HG02852 (cell line): ENCODE results near the gene DARS2.
"Not testable (repeated sequence)": the region's sequence is repeated elsewhere in the genome, so short reads cannot be mapped to it uniquely, and the experiment has no call there.

Experiments
- ATAC-seq: cut with Tn5 transposase; IDR thresholded peaks from one replicate; pipeline ENCODE4 v1.9.1; 2021; ENCODE audit warnings: mild to moderate bottlenecking, moderate library complexity; ENCODE audit not compliant: unreplicated experiment

Gene DARS2, protein sequence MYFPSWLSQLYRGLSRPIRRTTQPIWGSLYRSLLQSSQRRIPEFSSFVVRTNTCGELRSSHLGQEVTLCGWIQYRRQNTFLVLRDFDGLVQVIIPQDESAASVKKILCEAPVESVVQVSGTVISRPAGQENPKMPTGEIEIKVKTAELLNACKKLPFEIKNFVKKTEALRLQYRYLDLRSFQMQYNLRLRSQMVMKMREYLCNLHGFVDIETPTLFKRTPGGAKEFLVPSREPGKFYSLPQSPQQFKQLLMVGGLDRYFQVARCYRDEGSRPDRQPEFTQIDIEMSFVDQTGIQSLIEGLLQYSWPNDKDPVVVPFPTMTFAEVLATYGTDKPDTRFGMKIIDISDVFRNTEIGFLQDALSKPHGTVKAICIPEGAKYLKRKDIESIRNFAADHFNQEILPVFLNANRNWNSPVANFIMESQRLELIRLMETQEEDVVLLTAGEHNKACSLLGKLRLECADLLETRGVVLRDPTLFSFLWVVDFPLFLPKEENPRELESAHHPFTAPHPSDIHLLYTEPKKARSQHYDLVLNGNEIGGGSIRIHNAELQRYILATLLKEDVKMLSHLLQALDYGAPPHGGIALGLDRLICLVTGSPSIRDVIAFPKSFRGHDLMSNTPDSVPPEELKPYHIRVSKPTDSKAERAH

DNA sequence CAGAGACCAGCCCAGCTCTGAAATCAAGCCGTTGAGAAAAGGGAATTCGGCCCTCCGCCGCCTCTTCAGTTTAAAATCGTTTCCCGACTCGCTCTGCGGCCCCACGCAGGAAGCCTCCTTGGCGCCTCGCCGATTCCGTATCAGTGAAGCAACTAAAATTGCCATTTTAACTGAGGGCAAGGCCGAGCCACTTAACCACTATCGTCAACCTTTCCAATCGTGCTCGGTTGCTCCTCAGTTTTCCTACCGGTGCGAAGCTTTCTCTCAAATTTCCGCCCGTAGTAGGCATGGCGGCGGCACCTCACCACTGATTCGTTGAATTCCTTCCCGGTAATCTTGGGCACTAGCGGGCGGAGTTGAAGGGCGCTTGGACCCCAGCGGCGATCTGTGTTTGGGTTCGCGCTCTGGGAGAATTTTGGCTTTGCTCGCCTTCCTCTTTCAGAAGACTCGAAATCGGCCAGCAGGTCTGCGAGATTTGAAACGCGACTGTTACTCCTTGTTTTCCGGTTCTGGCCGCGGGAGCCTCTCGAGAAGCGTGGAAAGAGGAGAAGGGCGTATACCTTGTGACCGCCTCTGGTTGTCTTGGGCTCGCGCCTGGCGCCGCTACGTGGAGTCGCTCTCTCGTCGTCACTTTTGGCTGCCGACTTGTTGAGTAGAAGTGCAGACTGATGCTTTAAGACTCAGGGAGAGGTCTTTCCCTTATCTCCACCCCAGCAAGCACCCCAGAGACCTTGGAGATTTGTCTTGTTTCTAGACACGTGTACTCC lies at the start of gene DARS2, which contains the start of gene CENPL:
TSS of gene DARS2 (plus strand) at position 359 of the 767 bp plus-strand sequence. CDS start 557 bp downstream, outside the sequence.
TSS of gene CENPL (minus strand) at position 569 of the 767 bp plus-strand sequence. CDS start 13,584 bp downstream, outside the sequence.
- ATAC-seq = peak; percentile 79

DNA sequence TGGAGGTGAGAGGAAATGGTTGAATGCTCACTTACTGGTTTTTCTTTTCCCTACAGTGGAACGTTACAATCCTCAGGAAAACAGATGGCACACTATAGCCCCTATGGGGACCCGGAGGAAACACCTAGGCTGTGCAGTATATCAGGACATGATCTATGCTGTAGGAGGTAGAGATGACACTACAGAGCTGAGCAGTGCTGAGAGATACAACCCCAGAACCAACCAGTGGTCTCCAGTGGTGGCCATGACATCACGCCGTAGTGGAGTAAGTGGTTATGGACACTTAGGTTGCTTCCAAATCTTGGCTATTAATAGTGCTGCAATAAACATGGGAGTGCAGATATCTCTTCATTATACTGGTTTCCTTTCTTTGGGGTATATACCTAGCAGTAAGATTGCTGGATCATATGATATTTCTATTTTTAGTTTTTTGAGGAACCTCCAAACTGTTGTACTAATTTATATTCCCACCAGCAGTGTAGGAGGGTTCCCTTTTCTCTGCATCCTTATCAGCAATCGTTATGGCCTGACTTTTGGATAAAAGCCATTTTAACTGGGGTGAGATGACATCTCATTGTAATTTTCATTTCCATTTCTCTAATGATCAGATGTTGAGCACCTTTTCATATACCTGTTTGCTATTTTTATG lies 48.8 kb upstream of the DARS2 start:
- ATAC-seq = no peak

DNA sequence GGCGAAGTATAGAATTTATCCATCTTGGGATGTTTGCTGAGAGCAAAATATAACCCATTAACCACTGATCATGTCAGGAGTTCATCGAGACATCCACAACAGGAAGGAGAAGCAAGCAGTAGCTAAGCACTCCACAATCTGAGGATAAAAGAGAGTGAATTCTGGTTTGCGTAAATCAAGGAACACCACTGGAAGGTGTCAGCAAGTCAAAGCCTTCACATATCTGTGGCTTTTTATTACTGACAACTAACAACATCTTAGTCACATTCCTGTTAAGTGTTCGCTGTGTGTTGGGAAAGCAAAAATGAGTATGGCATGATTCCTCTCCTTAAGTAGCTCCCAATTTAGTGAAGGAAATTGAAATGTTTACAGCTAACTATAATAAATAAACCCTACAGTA lies 44.5 kb upstream of the DARS2 start:
- no peak for ATAC-seq

DNA sequence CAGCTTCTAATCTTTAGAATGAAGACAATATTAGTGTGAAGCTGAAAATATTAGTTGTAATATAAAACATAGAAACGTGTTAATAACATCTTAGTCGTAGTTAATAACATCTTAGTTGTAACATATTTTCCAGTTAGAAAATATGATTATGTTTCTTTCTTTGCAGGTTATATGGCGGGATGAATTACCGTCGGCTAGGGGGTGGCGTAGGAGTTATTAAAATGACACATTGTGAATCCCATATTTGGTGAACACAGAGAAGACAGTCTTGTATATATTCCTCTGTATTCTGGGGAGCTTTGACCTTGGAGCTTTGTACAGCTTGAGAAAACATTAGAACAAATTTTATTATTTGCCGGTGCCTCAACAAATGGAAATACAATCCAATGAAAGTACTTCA lies 39.5 kb upstream of the DARS2 start:
- ATAC-seq = no peak

DNA sequence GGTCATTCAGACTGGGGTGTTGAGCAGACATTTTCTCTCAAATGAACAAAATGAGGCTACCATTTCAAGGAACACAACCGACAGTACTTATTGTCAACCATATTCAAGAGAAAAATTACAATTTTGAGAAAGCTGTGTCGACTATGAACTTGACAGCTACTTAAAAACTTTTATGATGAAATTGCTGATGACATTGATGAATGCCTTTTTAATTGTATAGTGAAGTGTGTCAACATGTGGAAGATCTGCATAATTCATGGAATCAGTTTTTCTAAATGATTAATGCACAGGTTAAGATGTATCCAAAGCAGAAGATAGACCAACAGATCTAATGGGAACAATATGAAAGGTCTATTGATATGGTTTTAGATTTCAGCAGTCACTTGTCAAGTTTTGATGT lies 34.6 kb upstream of the DARS2 start:
- ATAC-seq = no peak

DNA sequence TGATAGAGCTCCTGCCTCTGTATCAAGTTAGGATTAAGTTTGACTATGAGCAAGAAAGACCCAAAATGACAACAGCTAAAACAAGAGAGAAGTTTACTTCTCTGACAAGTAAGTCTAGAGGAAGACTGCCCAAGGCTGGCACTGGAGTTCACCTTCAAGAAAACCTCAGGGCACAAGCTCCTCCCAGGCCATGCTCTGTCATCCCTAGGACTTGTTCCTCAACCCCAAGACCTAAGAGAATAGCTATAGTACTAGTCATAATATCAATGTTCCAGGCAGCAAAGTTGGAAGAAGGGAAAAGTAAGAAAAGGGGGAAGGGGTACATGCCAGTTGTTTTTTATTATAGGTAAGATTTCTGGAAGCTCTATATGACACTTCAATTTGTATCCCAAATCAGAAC lies 26.4 kb upstream of the DARS2 start:
- ATAC-seq = no peak

DNA sequence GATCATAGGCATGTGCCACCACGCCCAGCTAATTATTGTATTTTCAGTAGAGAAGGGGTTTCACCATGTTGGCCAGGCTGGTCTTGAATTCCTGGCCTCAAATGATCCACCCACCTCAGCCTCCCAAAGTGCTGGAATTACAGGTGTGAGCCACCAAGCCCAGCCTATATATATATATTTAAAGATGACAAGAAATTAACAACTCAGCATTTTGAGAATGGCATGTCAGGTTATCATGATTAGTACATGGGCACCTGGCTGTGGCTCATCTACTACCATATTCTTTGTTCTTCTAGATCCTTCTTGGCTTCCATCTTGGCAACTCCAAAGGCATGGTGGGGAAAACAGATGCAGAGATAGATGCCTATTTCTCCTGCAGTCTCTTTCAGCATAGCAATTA lies 24.5 kb upstream of the DARS2 start:
- ATAC-seq = not testable (repeated sequence)

DNA sequence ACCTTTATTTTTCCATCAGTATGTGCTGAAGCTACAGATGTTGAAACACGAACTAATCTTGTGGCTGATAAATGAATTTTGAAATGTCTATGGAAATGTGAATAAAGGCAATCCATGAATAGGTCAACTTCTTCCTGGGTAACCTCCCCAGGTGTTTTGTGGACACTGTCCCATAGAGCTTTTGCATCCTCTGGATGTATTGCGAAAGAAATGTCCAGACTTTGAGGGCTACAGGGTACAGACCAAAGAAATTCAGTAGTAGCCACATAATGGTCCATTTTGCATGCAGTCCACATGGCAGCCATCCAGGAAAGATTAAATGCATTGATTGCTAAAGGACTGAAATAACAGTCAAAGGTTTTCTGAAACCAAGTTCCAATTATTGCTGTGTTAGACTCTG lies 21.5 kb upstream of the DARS2 start:
- ATAC-seq = no peak

DNA sequence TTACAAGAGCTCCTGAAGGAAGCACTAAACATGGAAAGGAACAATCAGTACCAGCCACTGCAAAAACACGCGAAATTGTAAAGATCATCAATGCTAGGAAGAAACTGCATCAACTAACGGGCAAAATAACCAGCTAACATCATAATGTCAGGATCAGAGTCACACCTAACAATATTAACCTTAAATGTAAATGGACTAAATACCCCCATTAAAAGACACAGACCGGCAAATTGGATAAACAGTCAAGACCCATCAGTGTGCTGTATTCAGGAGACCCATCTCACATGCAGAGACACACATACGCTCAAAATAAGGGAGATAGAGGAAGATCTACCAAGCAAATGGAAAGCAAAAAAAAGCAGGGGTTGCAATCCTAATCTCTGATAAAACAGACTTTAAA lies 10.8 kb upstream of the DARS2 start:
- not testable (repeated sequence) for ATAC-seq

DNA sequence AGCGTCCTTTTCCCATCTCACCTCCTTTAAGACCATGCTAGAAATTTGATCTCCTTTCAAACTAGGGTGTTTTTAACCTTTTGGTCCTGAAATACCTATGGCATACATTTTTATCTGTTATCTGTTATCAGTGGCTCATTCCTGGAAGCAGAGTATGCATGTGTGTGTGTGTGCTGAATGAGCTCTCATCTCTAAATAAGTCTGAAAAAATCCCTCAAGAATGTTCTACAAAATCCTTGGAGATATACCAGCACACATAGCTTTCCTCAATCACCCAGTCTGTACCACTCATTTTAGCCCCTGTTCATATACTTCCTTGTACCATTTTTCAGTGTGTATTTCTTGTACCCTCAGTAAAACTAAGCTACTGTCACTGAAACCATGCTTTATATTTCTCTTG lies 6.0 kb upstream of the DARS2 start:
- no peak for ATAC-seq

DNA sequence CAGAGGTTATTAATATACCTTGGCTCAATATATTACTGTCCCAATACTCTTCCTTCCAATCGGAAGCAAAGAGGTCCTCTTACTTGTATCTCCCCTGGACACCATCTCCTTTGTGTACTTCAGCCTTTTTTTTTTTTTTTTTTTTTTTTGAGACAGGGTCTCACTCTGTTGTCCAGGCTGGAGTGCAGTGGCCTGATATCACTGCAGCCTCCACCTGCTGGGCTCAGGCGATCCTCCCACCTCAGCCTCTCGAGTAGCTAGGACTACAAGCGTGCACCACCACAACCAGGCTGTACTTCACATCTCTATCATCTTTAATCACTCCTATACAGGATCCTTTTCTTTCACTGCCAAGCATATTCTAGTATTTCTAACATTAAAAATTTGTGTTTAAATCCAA lies 2.8 kb upstream of the DARS2 start:
- ATAC-seq = no peak

DNA sequence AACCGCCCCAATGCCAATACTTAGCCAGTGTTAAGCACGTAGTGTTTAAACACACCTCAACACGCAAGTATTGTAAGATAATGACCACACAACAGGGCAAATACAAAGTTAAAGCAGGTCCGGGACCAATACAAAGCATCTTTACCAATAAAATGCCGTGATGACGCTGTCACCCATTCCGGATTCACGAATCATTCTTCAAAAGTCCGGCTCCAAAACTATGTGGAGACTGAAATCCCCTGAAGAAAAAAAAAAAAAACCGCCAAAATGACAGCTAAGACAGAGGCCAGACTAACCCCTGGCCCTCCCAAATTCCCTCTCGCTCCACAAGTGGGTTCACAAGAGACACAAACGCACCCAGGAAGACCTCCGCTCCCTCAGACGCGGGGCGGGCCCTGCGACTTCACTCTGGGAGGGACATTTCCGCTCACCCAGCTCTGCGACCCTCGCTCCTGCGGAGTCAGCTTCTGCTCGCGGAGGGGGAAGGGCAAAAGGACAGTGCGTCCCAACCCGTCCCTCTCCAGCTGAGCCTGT lies 625 bp upstream of the DARS2 start:
- peak; percentile 34 for ATAC-seq

DNA sequence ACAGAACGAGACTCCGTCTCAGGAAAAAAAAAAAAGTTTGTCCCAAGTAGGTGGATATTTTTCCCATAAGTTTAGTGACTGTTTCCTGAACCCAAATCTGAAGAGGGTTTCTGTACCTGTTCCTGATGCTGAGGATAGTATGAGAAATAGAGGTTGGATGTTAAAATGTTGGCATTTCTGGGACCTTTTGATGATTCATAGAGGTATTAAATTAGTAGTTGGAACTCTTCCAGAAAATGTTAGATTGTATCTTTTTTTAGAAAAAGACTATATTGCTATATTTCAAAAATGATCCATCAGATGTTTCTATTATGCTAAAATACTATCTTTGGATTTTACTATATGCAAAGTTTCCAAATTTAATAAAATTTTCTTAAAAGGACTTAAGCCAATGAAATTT lies 3.1 kb downstream of the DARS2 start:
- no peak for ATAC-seq

DNA sequence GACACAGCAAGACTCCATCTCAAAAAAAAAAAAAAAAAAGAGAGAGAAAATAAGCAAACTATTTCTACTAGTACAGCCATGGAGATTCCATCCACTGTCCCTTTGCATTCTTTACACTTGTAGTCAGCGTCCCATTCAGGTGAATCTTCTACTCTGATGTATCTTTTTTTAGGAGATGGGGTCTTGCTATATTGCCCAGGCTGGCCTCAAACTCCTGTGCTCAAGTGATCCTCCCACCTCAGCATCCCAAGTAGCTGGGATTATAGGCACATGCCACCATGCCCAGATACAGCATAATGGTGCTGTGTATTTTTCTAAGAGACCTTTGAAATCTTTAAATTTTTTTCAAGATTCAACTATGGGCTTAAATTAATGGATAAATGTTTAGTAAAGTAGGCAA lies 8.3 kb downstream of the DARS2 start:
- no peak for ATAC-seq

DNA sequence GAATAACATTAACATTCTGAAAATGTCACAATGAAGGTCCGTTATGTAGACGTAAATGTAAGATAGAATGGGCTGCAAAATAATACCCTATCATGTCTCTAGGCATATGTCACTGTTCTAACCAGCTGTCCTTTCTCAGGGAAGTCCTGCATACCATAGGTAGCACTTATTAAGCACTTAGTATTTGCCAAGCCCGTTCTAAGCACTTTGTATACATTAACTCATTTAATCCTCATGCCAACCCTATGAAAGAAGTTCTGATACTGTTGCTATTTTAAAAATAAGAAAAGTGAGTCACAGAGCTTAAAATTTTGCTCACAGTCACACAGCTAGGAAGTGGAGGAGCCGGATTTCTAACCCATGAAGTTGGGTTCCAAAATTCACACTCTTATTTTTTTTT lies 27.6 kb downstream of the DARS2 start:
- no peak for ATAC-seq

DNA sequence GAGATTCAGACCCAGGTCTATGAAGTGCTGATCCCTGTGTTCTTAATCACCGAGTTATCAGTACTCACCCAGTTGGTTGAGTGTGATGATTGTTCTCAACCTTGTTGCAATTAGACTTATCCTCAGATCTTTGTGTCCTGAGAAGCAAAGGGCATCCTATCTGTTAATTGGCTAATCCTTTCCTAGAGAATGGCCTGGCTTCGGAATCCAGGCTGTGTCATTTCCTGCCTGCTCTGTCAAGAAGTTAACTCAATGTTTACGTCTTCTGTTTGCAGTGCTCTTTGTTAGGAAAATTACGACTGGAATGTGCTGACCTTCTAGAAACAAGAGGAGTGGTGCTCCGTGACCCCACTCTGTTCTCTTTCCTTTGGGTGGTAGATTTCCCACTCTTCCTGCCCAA lies 28.6 kb downstream of the DARS2 start:
- ATAC-seq = no peak

DNA sequence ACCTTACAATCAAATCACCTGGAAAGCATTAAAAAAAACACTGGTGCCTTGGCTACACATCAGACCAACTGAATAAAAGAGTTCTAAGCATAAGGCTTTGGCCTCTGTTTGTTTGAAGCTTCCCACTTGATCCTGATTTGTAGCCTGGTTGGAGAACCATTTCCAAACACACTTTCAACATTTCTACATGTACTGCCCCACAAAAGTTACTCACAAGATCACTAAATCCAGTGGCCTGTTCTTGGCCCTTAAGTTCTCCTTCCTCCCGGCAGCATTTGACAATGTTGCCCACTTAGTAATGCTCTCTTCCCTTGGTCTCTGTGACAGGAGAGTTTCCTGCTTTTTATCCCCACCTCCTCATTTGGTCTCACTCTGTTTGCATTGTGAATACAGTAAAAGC lies 31.5 kb downstream of the DARS2 start:
- ATAC-seq = no peak

DNA sequence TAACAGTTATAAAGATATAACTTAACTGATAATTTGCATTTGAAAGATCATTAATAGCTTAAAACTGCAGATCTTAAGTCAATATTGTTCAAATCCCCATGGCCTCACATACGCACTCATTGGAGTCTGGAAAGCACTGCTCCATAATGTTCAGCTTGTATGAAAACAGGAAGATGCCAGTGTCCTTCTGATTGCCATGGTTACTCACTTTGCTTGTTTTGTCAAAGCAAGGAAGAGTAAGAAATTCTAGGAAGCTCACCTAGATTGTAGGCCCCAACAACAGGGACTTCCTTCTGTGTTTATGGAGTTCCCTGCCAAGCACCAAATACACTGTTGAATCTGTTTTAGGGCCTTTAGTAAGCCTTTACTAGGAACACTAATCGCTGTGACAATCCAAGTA lies 32.4 kb downstream of the DARS2 start:
- ATAC-seq = no peak

DNA sequence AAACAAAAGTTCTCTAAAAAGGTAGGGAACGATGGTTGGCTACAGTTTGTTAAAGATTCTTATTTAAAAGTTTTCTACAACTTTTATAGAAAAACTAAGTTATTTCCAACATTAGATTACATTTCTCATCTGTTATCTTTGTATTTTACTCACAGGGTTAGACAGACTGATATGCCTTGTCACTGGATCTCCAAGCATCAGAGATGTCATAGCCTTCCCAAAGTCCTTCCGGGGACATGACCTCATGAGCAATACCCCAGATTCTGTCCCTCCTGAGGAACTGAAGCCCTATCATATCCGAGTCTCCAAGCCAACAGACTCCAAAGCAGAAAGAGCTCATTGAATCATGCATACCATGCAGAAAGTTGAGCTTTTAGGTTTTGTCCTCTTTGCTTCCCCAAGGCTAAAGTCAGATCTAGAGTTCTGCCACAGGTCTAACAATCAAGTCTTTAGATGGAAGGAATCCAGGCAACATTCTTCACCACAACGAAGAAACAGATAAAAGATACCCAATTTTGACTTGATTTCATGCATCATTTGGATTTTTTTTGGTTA lies 33.0 kb downstream of the DARS2 start:
- ATAC-seq = no peak

DNA sequence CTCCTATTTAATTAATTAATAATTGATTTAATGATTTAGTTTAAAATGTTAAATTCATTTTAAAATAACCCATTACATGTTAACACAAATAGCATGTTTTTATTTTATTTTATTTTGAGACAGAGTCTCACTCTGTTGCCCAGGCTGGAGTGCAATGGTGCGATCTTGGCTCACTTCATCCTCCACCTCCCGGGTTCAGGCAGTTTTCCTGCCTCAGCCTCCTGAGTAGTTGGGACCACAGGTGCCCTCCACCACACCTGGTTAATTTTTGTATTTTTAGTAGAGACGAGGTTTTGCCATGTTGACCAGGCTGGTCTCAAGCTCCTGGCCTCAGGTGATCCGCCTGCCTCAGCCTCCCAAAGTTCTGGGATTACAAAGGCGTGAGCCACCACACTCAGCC lies 35.1 kb downstream of the DARS2 start:
- ATAC-seq = not testable (repeated sequence)

DNA sequence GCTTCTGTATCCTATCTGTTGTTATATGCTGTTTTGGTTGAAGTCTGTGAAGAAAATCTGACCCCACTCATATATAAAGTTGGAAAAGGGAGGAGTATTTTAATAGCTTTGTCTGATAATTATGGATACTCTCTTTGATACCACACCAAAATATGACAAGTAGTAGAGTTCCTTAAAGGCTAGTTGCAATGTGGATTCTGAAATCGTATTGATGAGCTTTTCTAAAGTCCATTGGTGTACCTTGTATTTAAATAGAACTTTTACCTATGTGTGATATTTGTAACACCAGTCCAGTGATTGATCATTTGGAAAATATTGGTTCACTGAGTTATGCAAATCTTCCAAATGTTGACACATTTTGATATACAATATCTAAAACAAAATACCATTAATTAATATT lies 35.6 kb downstream of the DARS2 start:
- ATAC-seq = no peak
